Activated gamma-delta T cell treated with Interleukin-2 at 50 U/mL for 16 hours (primary cell): Measurements from ENCODE around the gene OR2V2.
"Not testable (repeated sequence)": the region's sequence is repeated elsewhere in the genome, so short reads cannot be mapped to it uniquely, and the experiment has no call there.

Experiments used
- DNase-seq: peaks from one replicate; pipeline ENCODE4 v3.0.0-alpha.2; 2020

The OR2V2 gene

GRCh38 chr5:181146927-181147636, at the start of gene OR2V2:
Gene OR2V2, plus strand, starts transcription at chr5:181147586. Its CDS starts 7,357 bp downstream, at chr5:181154943.
- DNase-seq: not testable (repeated sequence)

- DNase-seq: not testable (repeated sequence)
These were observed 49.5 kb upstream of the OR2V2 start for GRCh38 chr5:181097759-181098491.

- DNase-seq: no peak
These were observed 48.4 kb upstream of the OR2V2 start for GRCh38 chr5:181098762-181099601.

GRCh38 chr5:181099602-181100086, 47.7 kb upstream of the OR2V2 start:
- no peak for DNase-seq

GRCh38 chr5:181100121-181100875, 47.1 kb upstream of the OR2V2 start:
- DNase-seq: no peak

GRCh38 chr5:181101030-181101641, 46.2 kb upstream of the OR2V2 start:
- DNase-seq: not testable (repeated sequence)

GRCh38 chr5:181101930-181102674, 45.3 kb upstream of the OR2V2 start:
- DNase-seq: not testable (repeated sequence)

GRCh38 chr5:181104259-181104568, 43.2 kb upstream of the OR2V2 start:
- not testable (repeated sequence) for DNase-seq

- not testable (repeated sequence) for DNase-seq
These were observed 42.6 kb upstream of the OR2V2 start for GRCh38 chr5:181104606-181105390.

GRCh38 chr5:181105391-181106025, 41.9 kb upstream of the OR2V2 start:
- no peak for DNase-seq

- no peak for DNase-seq
These were observed 39.7 kb upstream of the OR2V2 start for GRCh38 chr5:181107699-181108098.

GRCh38 chr5:181108578-181109165, 38.7 kb upstream of the OR2V2 start:
- no peak for DNase-seq

GRCh38 chr5:181109489-181110013, 37.8 kb upstream of the OR2V2 start:
- no peak for DNase-seq

- no peak for DNase-seq
These were observed 36.4 kb upstream of the OR2V2 start for GRCh38 chr5:181111010-181111409.

GRCh38 chr5:181112476-181112875, 34.9 kb upstream of the OR2V2 start:
- no peak for DNase-seq

GRCh38 chr5:181113572-181113971, 33.8 kb upstream of the OR2V2 start:
- DNase-seq: not testable (repeated sequence)

- no peak for DNase-seq
These were observed 33.0 kb upstream of the OR2V2 start for GRCh38 chr5:181114284-181114843.

GRCh38 chr5:181114844-181115778, 32.3 kb upstream of the OR2V2 start:
- DNase-seq: no peak
